SKM-1 (cell line): ENCODE data around the gene GLE1.

Experiments
- DNase-seq: peaks from one replicate; lab custom pipeline; 2025; ENCODE audit not compliant: unreplicated experiment; lab: John Stamatoyannopoulos, UW

The GLE1 gene, protein sequence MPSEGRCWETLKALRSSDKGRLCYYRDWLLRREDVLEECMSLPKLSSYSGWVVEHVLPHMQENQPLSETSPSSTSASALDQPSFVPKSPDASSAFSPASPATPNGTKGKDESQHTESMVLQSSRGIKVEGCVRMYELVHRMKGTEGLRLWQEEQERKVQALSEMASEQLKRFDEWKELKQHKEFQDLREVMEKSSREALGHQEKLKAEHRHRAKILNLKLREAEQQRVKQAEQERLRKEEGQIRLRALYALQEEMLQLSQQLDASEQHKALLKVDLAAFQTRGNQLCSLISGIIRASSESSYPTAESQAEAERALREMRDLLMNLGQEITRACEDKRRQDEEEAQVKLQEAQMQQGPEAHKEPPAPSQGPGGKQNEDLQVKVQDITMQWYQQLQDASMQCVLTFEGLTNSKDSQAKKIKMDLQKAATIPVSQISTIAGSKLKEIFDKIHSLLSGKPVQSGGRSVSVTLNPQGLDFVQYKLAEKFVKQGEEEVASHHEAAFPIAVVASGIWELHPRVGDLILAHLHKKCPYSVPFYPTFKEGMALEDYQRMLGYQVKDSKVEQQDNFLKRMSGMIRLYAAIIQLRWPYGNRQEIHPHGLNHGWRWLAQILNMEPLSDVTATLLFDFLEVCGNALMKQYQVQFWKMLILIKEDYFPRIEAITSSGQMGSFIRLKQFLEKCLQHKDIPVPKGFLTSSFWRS

GRCh38 chr9:128504485-128505413 lies at the start of gene GLE1:
GLE1 (plus strand) TSS chr9:128504719; CDS start chr9:128504806, 87 bp downstream.
- DNase-seq, result peak; percentile 79

DNA sequence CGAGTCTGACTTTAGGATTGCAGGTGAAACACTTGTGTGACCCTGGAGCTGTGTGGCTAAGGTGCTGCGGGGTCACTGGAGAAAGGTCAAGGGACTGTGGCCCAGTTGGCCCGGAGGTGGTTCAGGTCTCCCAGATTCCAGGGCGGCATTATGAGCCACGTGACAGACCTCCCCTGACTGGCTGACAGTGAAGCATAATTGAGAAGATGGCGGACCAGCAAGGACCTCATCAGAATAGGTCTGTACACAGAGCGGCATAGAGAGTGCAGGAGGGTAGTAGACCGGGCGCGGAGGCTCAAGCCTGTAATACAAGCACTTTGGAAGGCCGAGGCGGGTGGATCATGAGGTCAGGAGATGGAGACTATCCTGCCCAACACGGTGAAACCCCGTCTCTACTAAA lies 49.5 kb upstream of the GLE1 start:
- DNase-seq, result no peak

DNA sequence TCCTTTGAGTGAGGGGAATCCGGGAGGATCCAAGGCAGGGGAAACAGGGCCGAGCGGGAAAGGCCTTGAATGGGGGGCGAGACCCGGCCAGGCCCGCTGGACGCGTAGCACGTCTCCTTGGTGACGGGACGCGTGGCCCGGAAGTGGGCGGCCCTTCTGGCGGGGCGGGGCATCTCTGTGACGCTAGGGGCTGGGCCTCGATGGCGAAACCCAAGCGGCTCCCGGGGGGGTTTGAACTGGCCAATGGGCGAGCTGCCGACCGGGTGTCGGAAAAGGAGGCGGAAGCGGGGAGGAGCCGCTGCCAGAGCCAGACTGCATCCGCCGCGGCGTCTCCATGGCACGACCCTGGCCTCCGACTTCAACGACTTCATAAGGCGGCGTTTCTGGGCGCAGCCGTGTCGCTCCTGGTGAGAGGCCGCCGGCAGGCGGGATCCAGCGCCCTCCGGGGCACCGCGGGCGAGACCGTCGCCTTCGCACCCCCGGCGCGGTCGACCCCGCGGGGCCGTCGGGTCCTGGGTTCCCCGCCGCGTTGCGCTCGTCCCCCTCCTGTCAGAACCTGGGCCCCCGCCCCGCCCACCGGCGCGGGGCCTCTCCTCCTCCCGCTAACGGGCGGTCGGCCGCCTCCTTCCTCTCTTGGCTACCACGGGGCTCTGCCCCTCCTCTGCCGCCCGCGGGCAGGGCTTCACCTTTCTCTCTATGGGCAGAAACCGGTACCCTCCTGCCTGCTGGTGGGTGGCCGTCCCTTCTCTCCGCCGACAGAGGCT lies 48.5 kb upstream of the GLE1 start, which contains the start of gene ODF2:
ODF2 (plus strand) TSS at position 158 of the 764 bp plus-strand sequence; CDS start at position 244, 86 bp downstream.
- DNase-seq, result peak; percentile 79

DNA sequence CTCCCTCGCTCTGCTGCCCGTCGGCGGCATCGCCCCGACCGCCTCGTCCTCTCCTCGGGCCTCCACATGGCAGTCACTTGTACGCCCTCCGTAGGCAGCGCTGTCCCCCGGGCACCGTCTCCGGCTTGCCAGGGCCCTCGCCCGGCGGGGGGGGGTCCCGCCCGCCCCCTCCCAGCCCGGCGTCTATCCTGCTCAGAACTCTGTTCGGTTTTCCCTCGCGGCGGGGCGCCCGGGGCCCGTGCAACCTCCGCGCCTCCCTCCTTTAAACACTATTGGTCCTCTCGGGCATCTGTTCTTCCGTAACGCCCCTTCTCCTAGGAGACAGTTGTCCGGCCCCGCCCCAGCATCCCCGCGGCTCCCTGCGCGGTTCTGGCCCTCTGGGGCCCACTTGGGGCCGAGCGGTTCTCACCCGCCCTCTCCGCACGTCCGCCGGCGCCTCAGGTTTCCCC lies 47.9 kb upstream of the GLE1 start:
- peak; percentile 70 for DNase-seq

GRCh38 chr9:128457207-128457606 lies 47.3 kb upstream of the GLE1 start:
- DNase-seq, result no peak

DNA sequence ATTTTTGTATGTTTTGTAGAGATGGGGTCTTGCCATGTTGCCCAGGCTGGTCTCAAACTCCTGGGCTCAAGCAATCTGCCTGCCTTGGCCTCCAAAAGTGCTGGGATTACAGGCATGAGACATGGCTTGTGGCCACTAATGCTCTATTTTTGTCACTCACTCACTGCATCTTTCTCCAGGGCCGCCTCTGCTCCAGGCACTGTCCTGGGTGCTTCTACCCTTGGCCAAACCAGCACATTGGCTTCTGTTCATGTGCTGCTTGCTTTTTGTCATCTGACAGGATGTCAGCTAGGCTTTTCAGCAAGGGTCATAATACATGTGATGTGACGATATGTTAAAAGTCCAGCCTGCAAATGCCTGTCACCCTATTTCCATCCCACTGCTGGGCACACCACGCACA lies 45.5 kb upstream of the GLE1 start:
- no peak for DNase-seq

- DNase-seq, result no peak
These were observed 35.4 kb upstream of the GLE1 start for GRCh38 chr9:128469070-128469469.

DNA sequence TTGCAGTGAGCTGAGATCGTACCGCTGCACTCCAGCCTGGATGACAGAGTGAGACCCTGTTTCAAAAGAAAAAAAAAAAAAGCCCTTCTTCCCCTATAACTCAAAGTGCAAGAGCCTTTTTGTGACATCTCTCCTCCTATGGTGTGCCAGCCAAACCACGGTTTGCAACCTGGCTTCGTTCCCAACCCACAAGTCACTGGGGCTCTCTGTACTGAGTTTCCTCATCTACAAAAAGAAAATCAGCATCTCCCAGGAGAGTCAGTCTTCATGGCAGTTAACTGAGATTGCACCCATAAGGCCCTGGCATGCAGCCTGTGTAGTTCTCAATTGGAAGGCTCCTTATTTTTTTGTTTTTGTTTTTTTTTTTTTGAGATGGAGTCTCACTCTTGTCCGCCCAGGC lies 34.0 kb upstream of the GLE1 start:
- DNase-seq, result peak; percentile 71

DNA sequence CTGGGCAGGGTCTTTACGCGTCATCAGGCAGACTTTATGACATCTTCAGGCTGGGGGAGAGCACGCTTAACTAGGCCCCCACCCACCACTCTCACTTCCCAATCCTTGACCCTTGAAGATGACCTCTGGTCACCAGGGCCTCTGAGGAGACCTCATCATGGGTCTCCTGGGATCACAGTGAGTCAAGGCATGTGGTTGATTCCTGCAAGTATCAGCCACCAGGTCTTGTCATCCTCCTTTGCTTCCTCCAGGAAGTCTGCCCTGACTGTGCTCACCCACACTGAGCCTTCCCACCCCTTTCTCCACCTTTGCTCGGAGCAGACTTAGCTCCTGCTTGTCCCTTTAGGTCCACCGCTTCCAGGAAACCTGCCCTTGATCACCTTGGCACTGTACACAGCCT lies 31.4 kb upstream of the GLE1 start:
- no peak for DNase-seq

- DNase-seq, result no peak
These were observed 28.7 kb upstream of the GLE1 start for GRCh38 chr9:128475867-128476266.

GRCh38 chr9:128479262-128479661 lies 25.3 kb upstream of the GLE1 start:
- DNase-seq, result no peak

DNA sequence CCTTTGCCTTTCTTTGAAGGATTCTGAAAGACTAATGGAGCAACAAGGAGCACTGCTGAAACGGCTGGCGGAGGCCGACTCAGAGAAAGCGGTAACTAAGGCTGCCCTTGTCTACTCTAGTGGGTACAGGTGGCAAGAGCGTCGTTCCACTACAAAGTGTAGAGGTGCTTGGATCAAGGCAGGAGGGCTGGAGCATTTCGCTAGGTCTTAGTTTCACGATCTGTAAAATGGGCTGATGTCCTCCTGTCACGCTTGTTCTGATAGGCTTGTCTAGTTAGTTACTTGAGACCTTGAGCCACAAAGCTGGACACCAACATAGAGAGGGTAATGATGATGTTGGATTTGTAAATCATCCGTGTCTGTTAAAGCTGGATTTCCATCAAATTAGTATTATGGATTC lies 23.0 kb upstream of the GLE1 start:
- no peak for DNase-seq

GRCh38 chr9:128482186-128482585 lies 22.3 kb upstream of the GLE1 start:
- DNase-seq, result no peak

GRCh38 chr9:128484686-128485413 lies 19.7 kb upstream of the GLE1 start:
- no peak for DNase-seq

- no peak for DNase-seq
These were observed 19.1 kb upstream of the GLE1 start for GRCh38 chr9:128485414-128485855.

- DNase-seq, result no peak
These were observed 18.3 kb upstream of the GLE1 start for GRCh38 chr9:128486201-128486600.

DNA sequence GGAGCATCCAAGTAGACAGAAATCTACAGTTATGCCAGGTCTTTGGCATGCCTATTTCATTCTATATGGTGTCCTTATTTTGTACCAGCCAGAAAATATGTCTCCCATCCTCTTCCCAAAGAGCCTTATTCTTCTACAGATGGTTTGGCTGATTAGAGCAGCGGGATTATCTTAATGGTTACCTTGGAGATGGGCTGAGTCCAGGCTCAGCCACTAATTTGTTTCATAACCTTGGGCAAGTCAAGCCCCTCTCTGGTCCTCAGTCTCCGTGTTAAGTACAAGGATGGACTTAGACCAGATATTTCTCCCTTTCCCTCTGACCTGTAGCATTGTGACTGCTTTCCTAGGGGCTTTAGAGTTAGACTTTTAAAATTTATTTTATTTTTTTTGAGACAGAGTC lies 11.1 kb upstream of the GLE1 start:
- DNase-seq, result no peak

DNA sequence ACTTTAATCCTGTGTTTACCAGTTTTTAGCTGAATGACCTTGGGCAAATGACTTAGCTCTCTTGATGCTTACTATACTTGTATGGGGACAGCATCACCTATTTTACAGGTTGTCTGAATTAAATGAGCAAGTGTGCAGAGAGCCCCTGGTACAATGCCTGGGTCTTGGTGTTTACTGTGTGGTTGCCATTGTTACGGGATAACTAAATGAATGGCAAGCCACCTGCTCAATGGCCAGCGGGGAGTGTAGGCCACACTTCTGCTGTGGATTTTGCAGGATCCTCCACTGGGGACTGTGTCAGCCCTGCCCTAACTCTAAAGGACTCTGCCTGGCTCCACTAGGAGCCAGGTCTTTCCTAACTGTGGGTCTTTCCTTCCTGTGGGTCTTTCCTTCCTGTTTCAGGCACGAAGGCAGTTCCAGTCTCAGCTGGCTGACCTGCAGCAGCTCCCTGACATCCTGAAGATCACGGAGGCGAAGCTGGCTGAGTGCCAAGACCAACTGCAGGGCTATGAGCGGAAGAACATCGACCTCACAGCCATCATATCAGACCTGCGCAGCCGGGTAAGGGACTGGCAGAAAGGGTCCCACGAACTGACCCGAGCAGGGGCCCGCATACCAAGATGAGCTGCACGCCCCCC lies 10.3 kb upstream of the GLE1 start:
- DNase-seq, result peak; percentile 15

- no peak for DNase-seq
These were observed 9.8 kb upstream of the GLE1 start for GRCh38 chr9:128494746-128495129.
